Right atrium auricular region (tissue), 2 donors: ENCODE measurements around the gene TBX19. TPM values are rescaled to one million over a fixed set of nuclear protein-coding genes. Genes with fewer than 3 reads are reported as not detected.

Experiments used
- DNase-seq: peaks from one replicate; pipeline ENCODE4 v3.0.0-alpha.2; 2019; ENCODE audit warnings: low spot score
- H3K27ac ChIP-seq, 2 donors: fragments of 200-600 bp; sonication (generic); 1 replicate in 1 of 2; 2 replicates in 1 of 2; pipeline ENCODE4 v1.5.1; 2016 to 2019
- H3K27me3 ChIP-seq, 2 donors: fragments of 200-600 bp; sonication (generic); one replicate each; pipeline versions ENCODE4 v1.5.1 to v1.6.0; 2017 to 2019
- H3K36me3 ChIP-seq: fragments of 200-600 bp; sonication (generic); one replicate; pipeline ENCODE4 v1.5.1; 2016
- H3K4me1 ChIP-seq, 2 donors: fragments of 200-600 bp; sonication (generic); one replicate each; pipeline versions ENCODE4 v1.5.1 to v1.6.0; 2017 to 2019
- H3K4me3 ChIP-seq, 2 donors: fragments of 200-600 bp; sonication (generic); 1 replicate in 1 of 2; 2 replicates in 1 of 2; pipeline ENCODE4 v1.5.1; 2017 to 2019; ENCODE audit warnings: mild to moderate bottlenecking in 1 of 2, moderate library complexity in 1 of 2
- H3K9me3 ChIP-seq, 2 donors: fragments of 200-600 bp; sonication (generic); one replicate each; pipeline ENCODE4 v1.5.1; 2019
- CTCF ChIP-seq, 2 donors: fragments of 200-600 bp; sonication (generic); IDR thresholded peaks; one replicate each; pipeline ENCODE4 v1.5.1; 2019; ENCODE audit warnings: antibody characterized with exemption in 2 of 2
- total RNA-seq, 2 donors: library from RNA; depleted of rRNA; stranded (reverse); fragments of >200 nt; gene quantifications; one replicate each; pipeline ENCODE4 v1.1.0, GENCODE V29; 2016

The TBX19 gene
- total RNA-seq, 2 donors from 2014 or later: 0.30 to 0.63 TPM

GRCh38 chr1:168243198-168243597, 37.5 kb upstream of the TBX19 start:
- no peak for DNase-seq
- no peaks in the 10 kb centered on the region for H3K9me3 ChIP-seq
- H3K27me3 ChIP-seq: no peaks in the 10 kb centered on the region
- peak overlapping the region; percentile 57 to 60 for H3K27ac ChIP-seq
- no peak overlapping the region for H3K4me3 ChIP-seq
- peaks cover 0 to 19% of the 10 kb centered on the region in 2 donors for H3K4me1 ChIP-seq
- H3K36me3 ChIP-seq: peaks cover 44% of the 10 kb centered on the region
- no peak for TF ChIP-seq CTCF (IDR thresholded peaks at IDR 0.05)

GRCh38 chr1:168243636-168244212, 37.0 kb upstream of the TBX19 start:
- peaks cover 39% of the 10 kb centered on the region for H3K36me3 ChIP-seq
- no peak for TF ChIP-seq CTCF (IDR thresholded peaks at IDR 0.05)
- H3K27ac ChIP-seq: peak overlapping the region; percentile 57 to 60
- DNase-seq: no peak
- no peaks in the 10 kb centered on the region for H3K9me3 ChIP-seq
- H3K27me3 ChIP-seq: no peaks in the 10 kb centered on the region
- H3K4me3 ChIP-seq: no peak overlapping the region
- peaks cover 0 to 19% of the 10 kb centered on the region in 2 donors for H3K4me1 ChIP-seq

- Histone ChIP-seq H3K27ac (no peak overlapping the region), H3K36me3 (peaks cover 37% of the 10 kb centered on the region), H3K27me3 (no peaks in the 10 kb centered on the region), H3K4me3 (no peak overlapping the region), H3K4me1 (peaks cover 0 to 25% of the 10 kb centered on the region in 2 donors), H3K9me3 (no peaks in the 10 kb centered on the region)
- DNase-seq: no peak
- TF ChIP-seq CTCF (IDR thresholded peaks at IDR 0.05): no peak
Measured at GRCh38 chr1:168245042-168245441, 35.6 kb upstream of the TBX19 start.

- Histone ChIP-seq H3K27ac (no peak overlapping the region), H3K4me3 (no peak overlapping the region), H3K36me3 (peaks cover 40% of the 10 kb centered on the region), H3K9me3 (no peaks in the 10 kb centered on the region), H3K4me1 (peaks cover 0 to 27% of the 10 kb centered on the region in 2 donors), H3K27me3 (no peaks in the 10 kb centered on the region)
- DNase-seq: no peak
- TF ChIP-seq CTCF (IDR thresholded peaks at IDR 0.05): no peak
Measured at GRCh38 chr1:168246506-168246905, 34.2 kb upstream of the TBX19 start.

- DNase-seq: no peak
- H3K4me1 ChIP-seq: peaks cover 0 to 8% of the 10 kb centered on the region in 2 donors
- H3K27ac ChIP-seq: no peak overlapping the region
- H3K27me3 ChIP-seq: no peaks in the 10 kb centered on the region
- peaks cover 29% of the 10 kb centered on the region for H3K36me3 ChIP-seq
- no peak overlapping the region for H3K4me3 ChIP-seq
- peaks cover 0 to 16% of the 10 kb centered on the region in 2 donors for H3K9me3 ChIP-seq
- no peak for TF ChIP-seq CTCF (IDR thresholded peaks at IDR 0.05)
Measured at GRCh38 chr1:168252204-168252733, 28.4 kb upstream of the TBX19 start.

- H3K4me3 ChIP-seq: no peak overlapping the region
- peaks cover 0 to 16% of the 10 kb centered on the region in 2 donors for H3K9me3 ChIP-seq
- DNase-seq: no peak
- H3K27me3 ChIP-seq: no peaks in the 10 kb centered on the region
- peaks cover 7% of the 10 kb centered on the region for H3K36me3 ChIP-seq
- H3K4me1 ChIP-seq: no peaks in the 10 kb centered on the region
- no peak for TF ChIP-seq CTCF (IDR thresholded peaks at IDR 0.05)
- no peak overlapping the region for H3K27ac ChIP-seq
Measured at GRCh38 chr1:168256164-168256563, 24.5 kb upstream of the TBX19 start.
